Fibroblast of lung (primary cell): ENCODE results near the gene SLC38A8. TPM values are rescaled to one million over a fixed set of nuclear protein-coding genes. Genes with fewer than 3 reads are reported as not detected.

ENCODE experiments used
- DNase-seq, 2 donors: peaks; one replicate each; pipeline versions ENCODE4 v3.0.0 to v3.0.0-alpha.2; 2010; ENCODE audit warnings: low read depth in 2 of 2
- H2AFZ ChIP-seq: 2 replicates; pipeline ENCODE4 v1.5.1; 2012; ENCODE audit warnings: low read length, control low read depth, inconsistent platforms
- H3K27ac ChIP-seq: 2 replicates; pipeline ENCODE4 v1.5.1; 2011; ENCODE audit warnings: low read length, control low read depth; ENCODE audit not compliant: insufficient read depth
- H3K27me3 ChIP-seq: 2 replicates; pipeline ENCODE4 v1.5.1; 2011; ENCODE audit warnings: mild to moderate bottlenecking, low read length; ENCODE audit not compliant: control insufficient read depth, insufficient read depth
- H3K36me3 ChIP-seq: 2 replicates; pipeline ENCODE4 v1.5.1; 2011; ENCODE audit warnings: low read length; ENCODE audit not compliant: control insufficient read depth, insufficient read depth
- H3K4me1 ChIP-seq: 2 replicates; pipeline ENCODE4 v1.5.1; 2011; ENCODE audit warnings: low read length; ENCODE audit not compliant: control insufficient read depth, insufficient read depth; ENCODE audit errors: extremely low read depth
- H3K4me2 ChIP-seq: 2 replicates; pipeline ENCODE4 v1.5.1; 2011; ENCODE audit warnings: low read length, control low read depth; ENCODE audit not compliant: insufficient read depth; ENCODE audit errors: extremely low read depth
- H3K4me3 ChIP-seq, 4 experiments: fragments of 200-600 bp in 1 of 4; sonication (generic) in 1 of 4; replicated peaks in 1 of 4; 2 replicates each; pipeline ENCODE4 v1.5.1; 2011 to 2016; ENCODE audit warnings: low read length in 4 of 4, low read depth in 3 of 4, mild to moderate bottlenecking in 3 of 4, control low read depth in 2 of 4, inconsistent platforms in 1 of 4, mixed read lengths in 1 of 4; ENCODE audit not compliant: insufficient read depth in 1 of 4; ENCODE audit errors: control extremely low read depth in 1 of 4
- H3K79me2 ChIP-seq: 2 replicates; pipeline ENCODE4 v1.5.1; 2012; ENCODE audit warnings: mild to moderate bottlenecking, low read length, inconsistent platforms; ENCODE audit not compliant: control insufficient read depth, insufficient read depth
- H3K9ac ChIP-seq: 2 replicates; pipeline ENCODE4 v1.5.1; 2011; ENCODE audit warnings: mild to moderate bottlenecking, low read length, control low read depth; ENCODE audit not compliant: insufficient read depth
- H3K9me3 ChIP-seq: 2 replicates; pipeline ENCODE4 v1.5.1; 2012; ENCODE audit warnings: low read depth, low read length; ENCODE audit not compliant: control insufficient read depth, insufficient read depth
- H4K20me1 ChIP-seq: 2 replicates; pipeline ENCODE4 v1.5.1; 2011; ENCODE audit warnings: low read length; ENCODE audit not compliant: control insufficient read depth, insufficient read depth; ENCODE audit errors: extremely low read depth
- EZH2 ChIP-seq: IDR thresholded peaks from 2 replicates; pipeline ENCODE4 v1.5.1; 2012; ENCODE audit warnings: low read length, control low read depth, mild to moderate bottlenecking; ENCODE audit errors: missing control alignments
- polyA plus RNA-seq, 2 donors: library from polyadenylated mRNA; depleted of rRNA in 1 of 2; stranded (reverse) in 1 of 2; unstranded in 1 of 2; fragments of >200 nt; gene quantifications; 2 replicates each; pipeline ENCODE4 v1.2.1, GENCODE V29; 2011 to 2012; ENCODE audit warnings: missing spikeins in 1 of 2
- total RNA-seq: library from RNA; depleted of rRNA; stranded (reverse); fragments of >200 nt; gene quantifications from 2 replicates; pipeline ENCODE4 v1.2.1, GENCODE V29; 2014
- TF ChIP-seq, protein P1 (sequence below), 2 donors: IDR thresholded peaks in 1 of 2; conservative IDR thresholded peaks in 1 of 2; 1 replicate in 1 of 2; 2 replicates in 1 of 2; pipeline ENCODE4 v1.5.1; 2011 to 2012; ENCODE audit warnings: low read length in 2 of 2, control low read depth in 1 of 2, inconsistent platforms in 1 of 2, low read depth in 1 of 2, mild to moderate bottlenecking in 1 of 2

Gene SLC38A8
- total and polyA plus RNA-seq, 2 donors (not counting 1 experiment from before 2014, with no cell fraction given): not detected

DNA sequence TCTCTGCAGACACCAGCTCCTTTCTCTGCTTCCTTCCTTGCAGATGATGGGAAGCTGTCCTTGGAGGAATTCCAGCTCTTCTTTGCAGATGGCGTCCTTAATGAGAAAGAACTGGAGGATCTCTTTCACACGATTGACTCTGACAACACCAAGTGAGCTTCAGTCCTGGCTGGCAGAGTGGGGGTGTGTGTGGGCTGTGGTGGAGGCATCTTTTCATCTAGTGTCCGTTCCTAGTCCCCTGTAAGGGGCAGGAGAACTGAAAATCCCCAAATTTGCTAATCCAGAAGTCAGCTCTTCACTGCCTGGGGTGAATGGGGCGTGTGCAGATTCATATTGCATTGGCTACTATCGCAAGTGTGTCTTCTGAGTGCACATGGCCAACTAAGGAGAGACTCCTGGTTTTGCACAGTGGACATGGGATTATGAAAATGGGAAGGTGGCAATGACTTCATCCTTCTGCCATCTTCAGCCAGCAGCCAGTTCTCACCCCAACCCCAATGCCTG, 64.1 kb downstream of the SLC38A8 start:
- no peaks in the 10 kb centered on the region for H3K4me1 ChIP-seq
- no peak overlapping the region for H2AFZ ChIP-seq
- H3K9me3 ChIP-seq: no peaks in the 10 kb centered on the region
- TF ChIP-seq EZH2: no peak
- TF ChIP-seq, protein P1, sequence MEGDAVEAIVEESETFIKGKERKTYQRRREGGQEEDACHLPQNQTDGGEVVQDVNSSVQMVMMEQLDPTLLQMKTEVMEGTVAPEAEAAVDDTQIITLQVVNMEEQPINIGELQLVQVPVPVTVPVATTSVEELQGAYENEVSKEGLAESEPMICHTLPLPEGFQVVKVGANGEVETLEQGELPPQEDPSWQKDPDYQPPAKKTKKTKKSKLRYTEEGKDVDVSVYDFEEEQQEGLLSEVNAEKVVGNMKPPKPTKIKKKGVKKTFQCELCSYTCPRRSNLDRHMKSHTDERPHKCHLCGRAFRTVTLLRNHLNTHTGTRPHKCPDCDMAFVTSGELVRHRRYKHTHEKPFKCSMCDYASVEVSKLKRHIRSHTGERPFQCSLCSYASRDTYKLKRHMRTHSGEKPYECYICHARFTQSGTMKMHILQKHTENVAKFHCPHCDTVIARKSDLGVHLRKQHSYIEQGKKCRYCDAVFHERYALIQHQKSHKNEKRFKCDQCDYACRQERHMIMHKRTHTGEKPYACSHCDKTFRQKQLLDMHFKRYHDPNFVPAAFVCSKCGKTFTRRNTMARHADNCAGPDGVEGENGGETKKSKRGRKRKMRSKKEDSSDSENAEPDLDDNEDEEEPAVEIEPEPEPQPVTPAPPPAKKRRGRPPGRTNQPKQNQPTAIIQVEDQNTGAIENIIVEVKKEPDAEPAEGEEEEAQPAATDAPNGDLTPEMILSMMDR (conservative IDR thresholded peaks at IDR 0.05 in 1 of 2, IDR thresholded peaks at IDR 0.05 in 1 of 2; ENCODE audit: low read depth in 1 of 2, low read length in 2 of 2): no peak
- no peaks in the 10 kb centered on the region for H3K36me3 ChIP-seq
- no peak for DNase-seq
- no peaks in the 10 kb centered on the region for H4K20me1 ChIP-seq
- H3K4me3 ChIP-seq: no peak overlapping the region
- no peaks in the 10 kb centered on the region for H3K79me2 ChIP-seq
- H3K27ac ChIP-seq: no peak overlapping the region
- no peak overlapping the region for H3K4me2 ChIP-seq
- no peak overlapping the region for H3K9ac ChIP-seq
- H3K27me3 ChIP-seq: peaks cover 8% of the 10 kb centered on the region

- Histone ChIP-seq H3K27me3 (peaks cover 8% of the 10 kb centered on the region), H3K4me1 (no peaks in the 10 kb centered on the region), H3K4me2 (no peak overlapping the region), H3K9me3 (no peaks in the 10 kb centered on the region), H3K36me3 (no peaks in the 10 kb centered on the region), H4K20me1 (no peaks in the 10 kb centered on the region), H3K79me2 (no peaks in the 10 kb centered on the region), H3K4me3 (no peak overlapping the region), H3K9ac (no peak overlapping the region), H2AFZ (no peak overlapping the region), H3K27ac (no peak overlapping the region)
- TF ChIP-seq EZH2: no peak
- TF ChIP-seq, protein P1 (conservative IDR thresholded peaks at IDR 0.05 in 1 of 2, IDR thresholded peaks at IDR 0.05 in 1 of 2; ENCODE audit: low read depth in 1 of 2, low read length in 2 of 2): no peak
- no peak for DNase-seq
These were observed 65.4 kb downstream of the SLC38A8 start for GRCh38 chr16:83977056-83977815.

GRCh38 chr16:83975590-83976260, 66.9 kb downstream of the SLC38A8 start:
- H3K27me3 ChIP-seq: peaks cover 8% of the 10 kb centered on the region
- H3K36me3 ChIP-seq: no peaks in the 10 kb centered on the region
- H4K20me1 ChIP-seq: no peaks in the 10 kb centered on the region
- H3K4me2 ChIP-seq: no peak overlapping the region
- H3K79me2 ChIP-seq: no peaks in the 10 kb centered on the region
- H2AFZ ChIP-seq: no peak overlapping the region
- H3K9me3 ChIP-seq: no peaks in the 10 kb centered on the region
- H3K9ac ChIP-seq: no peak overlapping the region
- DNase-seq: no peak
- no peak for TF ChIP-seq EZH2
- TF ChIP-seq, protein P1 (conservative IDR thresholded peaks at IDR 0.05 in 1 of 2, IDR thresholded peaks at IDR 0.05 in 1 of 2; ENCODE audit: low read depth in 1 of 2, low read length in 2 of 2): no peak
- H3K27ac ChIP-seq: no peak overlapping the region
- no peak overlapping the region for H3K4me3 ChIP-seq
- H3K4me1 ChIP-seq: no peaks in the 10 kb centered on the region
